ENCODE data around the gene LPIN3. TPM values are rescaled to one million over a fixed set of nuclear protein-coding genes. Genes with fewer than 3 reads are reported as not detected.

The LPIN3 gene
- total RNA-seq, 2 donors from 2014 or later, result 46.2 to 65.3 TPM

DNA sequence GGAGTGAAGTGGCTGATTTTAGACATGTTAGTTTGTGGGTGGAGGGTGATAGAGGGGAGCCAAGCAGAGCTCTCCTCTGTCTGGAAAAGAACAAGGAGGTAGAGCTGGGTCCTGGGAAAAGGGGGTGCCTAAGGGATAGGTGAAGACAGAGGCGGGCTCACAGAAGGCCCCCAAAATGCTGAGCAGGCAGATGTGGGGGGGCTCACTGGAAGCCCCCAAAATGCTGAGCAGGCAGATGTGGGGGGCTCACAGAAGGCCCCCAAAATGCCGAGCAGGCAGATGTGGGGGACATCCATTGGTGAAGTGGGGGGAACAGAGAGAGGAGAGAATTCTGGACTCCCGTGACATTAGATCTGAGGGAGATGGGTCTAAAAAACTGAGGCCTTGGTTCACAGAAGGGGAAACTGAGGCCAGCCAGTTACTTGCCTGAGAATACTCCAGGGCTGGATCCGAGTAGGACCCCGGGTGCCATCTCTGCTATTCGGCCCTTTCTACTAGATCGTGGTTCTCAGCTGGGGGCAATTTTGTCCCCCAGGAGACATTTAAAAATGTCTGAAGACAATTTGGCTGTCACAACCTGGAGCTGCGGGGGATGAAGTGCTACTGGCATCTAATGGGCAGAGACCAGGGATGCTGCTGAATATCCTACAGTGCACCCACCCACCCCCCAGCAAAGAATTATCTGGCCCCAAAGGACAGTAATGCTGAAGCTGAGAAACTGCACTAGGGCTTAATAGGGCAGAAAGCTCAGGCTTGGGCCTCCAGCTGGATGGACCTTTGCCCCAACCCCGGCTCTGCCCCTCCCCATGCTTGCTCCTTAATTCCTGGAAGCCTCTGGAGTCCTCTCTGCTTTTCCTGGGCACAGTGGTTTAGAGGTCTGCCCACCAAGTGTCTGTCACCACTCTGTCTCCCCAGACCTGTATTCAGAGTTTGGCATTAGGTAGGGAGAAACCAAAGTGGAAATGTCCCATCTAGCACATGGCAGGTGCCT, 2.1 kb downstream of the LPIN3 start:
- Histone ChIP-seq H3K27me3 (no peaks in the 10 kb centered on the region), H3K9me3 (no peaks in the 10 kb centered on the region), H3K4me3 (no peak overlapping the region), H3K27ac (no peak overlapping the region), H3K9ac (ENCODE audit: low read depth in 2 of 2, low read length in 2 of 2) (peak overlapping the region in 1 of 2 donors; percentile 30), H3K36me3 (no peaks in the 10 kb centered on the region), H3K4me1 (no peaks in the 10 kb centered on the region)
- intact Hi-C loops (cut with DNase I), result loop anchor here (5.0 kb wide), 1 partner anchor 70 kb away; no protein-coding TSS in a partner anchor
- DNase-seq, result no peak
- TF ChIP-seq, protein P1, sequence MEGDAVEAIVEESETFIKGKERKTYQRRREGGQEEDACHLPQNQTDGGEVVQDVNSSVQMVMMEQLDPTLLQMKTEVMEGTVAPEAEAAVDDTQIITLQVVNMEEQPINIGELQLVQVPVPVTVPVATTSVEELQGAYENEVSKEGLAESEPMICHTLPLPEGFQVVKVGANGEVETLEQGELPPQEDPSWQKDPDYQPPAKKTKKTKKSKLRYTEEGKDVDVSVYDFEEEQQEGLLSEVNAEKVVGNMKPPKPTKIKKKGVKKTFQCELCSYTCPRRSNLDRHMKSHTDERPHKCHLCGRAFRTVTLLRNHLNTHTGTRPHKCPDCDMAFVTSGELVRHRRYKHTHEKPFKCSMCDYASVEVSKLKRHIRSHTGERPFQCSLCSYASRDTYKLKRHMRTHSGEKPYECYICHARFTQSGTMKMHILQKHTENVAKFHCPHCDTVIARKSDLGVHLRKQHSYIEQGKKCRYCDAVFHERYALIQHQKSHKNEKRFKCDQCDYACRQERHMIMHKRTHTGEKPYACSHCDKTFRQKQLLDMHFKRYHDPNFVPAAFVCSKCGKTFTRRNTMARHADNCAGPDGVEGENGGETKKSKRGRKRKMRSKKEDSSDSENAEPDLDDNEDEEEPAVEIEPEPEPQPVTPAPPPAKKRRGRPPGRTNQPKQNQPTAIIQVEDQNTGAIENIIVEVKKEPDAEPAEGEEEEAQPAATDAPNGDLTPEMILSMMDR (IDR thresholded peaks at IDR 0.05), result no peak

DNA sequence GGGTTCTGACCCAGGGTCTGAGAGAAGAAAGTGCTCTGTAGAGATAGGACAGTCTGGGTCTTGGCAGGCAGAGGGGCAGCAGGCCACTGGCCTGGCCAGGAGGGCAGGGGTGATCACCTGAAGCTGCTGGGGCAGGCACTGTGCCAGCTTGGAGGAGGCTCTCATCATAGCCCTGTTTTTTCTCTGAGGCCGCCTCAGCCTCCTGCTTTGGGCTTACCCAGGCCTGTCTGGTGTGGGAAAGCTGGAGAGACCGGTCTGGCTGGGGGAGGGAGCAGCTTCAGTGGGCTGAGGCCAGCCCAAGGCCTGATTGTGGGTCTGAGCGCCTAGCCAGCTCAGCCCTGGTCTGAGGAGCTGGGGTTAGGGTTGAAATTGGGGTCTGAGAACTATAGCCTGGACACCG, 3.9 kb downstream of the LPIN3 start:
- Histone ChIP-seq H3K36me3 (no peaks in the 10 kb centered on the region), H3K27me3 (no peaks in the 10 kb centered on the region), H3K9ac (ENCODE audit: low read depth in 2 of 2, low read length in 2 of 2) (no peak overlapping the region), H3K4me3 (no peak overlapping the region), H3K4me1 (no peaks in the 10 kb centered on the region), H3K27ac (no peak overlapping the region), H3K9me3 (no peaks in the 10 kb centered on the region)
- intact Hi-C loops (cut with DNase I), result loop anchor here (5.0 kb wide), 1 partner anchor 68 kb away; no protein-coding TSS in a partner anchor
- no peak for DNase-seq
- TF ChIP-seq, protein P1 (IDR thresholded peaks at IDR 0.05), result no peak

DNA sequence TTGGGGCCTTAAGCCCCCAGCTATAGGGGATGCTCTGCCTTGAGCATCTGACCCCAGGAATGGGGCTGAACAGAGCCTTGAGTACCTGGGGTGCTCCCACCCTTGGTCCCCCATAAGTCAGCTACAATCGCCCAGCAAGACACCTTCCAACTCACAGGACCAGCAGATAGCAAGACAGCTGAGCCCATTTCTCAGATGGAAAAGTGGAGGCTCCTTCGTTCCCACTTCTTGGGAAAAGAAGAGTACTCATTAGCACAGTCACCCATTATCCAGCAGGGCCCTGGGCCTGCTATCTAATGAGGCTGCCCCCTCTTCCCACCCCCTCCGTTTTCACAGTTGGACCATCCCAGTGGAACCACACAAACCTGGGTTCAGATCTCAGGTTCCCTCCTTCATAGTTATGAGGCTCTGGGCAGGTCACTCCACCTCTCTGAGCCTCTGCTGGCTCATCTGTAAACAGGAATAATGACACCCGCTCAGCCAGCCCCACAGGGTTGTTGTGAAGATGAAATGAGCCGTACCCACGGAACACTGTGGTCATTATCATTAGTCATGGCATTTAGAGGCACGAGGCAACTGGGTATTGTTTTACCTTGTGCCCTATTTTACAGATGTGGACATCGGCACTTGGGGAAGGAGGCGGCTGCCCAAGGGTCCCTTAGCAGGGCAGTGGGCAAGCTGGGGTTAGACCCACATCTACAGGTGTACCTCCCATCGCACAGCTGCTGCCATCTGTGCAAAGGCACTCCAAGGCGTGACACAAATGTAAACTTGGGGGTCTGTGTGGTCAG, 4.5 kb downstream of the LPIN3 start:
- H3K9ac ChIP-seq (ENCODE audit: low read depth in 2 of 2, low read length in 2 of 2), result no peak overlapping the region
- no peak overlapping the region for H3K27ac ChIP-seq
- intact Hi-C loops (cut with DNase I), result loop anchor here (5.0 kb wide), 1 partner anchor 67 kb away; no protein-coding TSS in a partner anchor
- H3K27me3 ChIP-seq, result no peaks in the 10 kb centered on the region
- H3K4me3 ChIP-seq, result no peak overlapping the region
- TF ChIP-seq, protein P1 (IDR thresholded peaks at IDR 0.05), result no peak
- H3K4me1 ChIP-seq, result no peaks in the 10 kb centered on the region
- H3K36me3 ChIP-seq, result no peaks in the 10 kb centered on the region
- no peaks in the 10 kb centered on the region for H3K9me3 ChIP-seq
- no peak for DNase-seq

GRCh38 chr20:41345729-41346067, 5.1 kb downstream of the LPIN3 start:
- no peaks in the 10 kb centered on the region for H3K36me3 ChIP-seq

More at GRCh38 chr20:41345729-41346067, 5.1 kb downstream of the LPIN3 start:
- intact Hi-C loops (cut with DNase I), result no loop called here
- Histone ChIP-seq H3K9me3 (no peaks in the 10 kb centered on the region), H3K9ac (ENCODE audit: low read depth in 2 of 2, low read length in 2 of 2) (no peak overlapping the region), H3K4me3 (no peak overlapping the region), H3K27ac (no peak overlapping the region), H3K27me3 (no peaks in the 10 kb centered on the region), H3K4me1 (no peaks in the 10 kb centered on the region)
- TF ChIP-seq, protein P1 (IDR thresholded peaks at IDR 0.05), result no peak
- no peak for DNase-seq
